CD4-positive, alpha-beta T cell (primary cell): ENCODE data around the gene ZNF692. TPM values are rescaled to one million over a fixed set of nuclear protein-coding genes. Genes with fewer than 3 reads are reported as not detected.

ENCODE experiments used
- ATAC-seq: fragments of 200-7000 bp; cut with Tn5 transposase; one replicate; pipeline ENCODE4 v1.10.0; 2022; ENCODE audit warnings: mild to moderate bottlenecking; ENCODE audit not compliant: poor library complexity
- CTCF ChIA-PET: fragments of 350-600 bp; sonication (Branson Sonifier 250); formaldehyde crosslinking; loops from one replicate; lab custom pipeline; 2021; ENCODE audit warnings: antibody characterized with exemption, inconsistent platforms; lab: Charles Lee
- POLR2A ChIA-PET: fragments of 350-600 bp; sonication (Branson Sonifier 250); formaldehyde crosslinking; loops from one replicate; lab custom pipeline; 2021; ENCODE audit warnings: antibody characterized with exemption, inconsistent platforms; lab: Charles Lee
- DNase-seq, 14 experiments: peaks; one replicate each; pipeline ENCODE4 v3.0.0-alpha.2; 2013 to 2020; ENCODE audit warnings: mixed read lengths in 2 of 14
- H3K27ac ChIP-seq, 2 donors: one replicate each; pipeline versions ENCODE4 v1.5.1 to v1.7.0; 2013; ENCODE audit warnings: low read length in 2 of 2, low read depth in 1 of 2, mild to moderate bottlenecking in 1 of 2
- H3K27me3 ChIP-seq, 2 experiments: 1 replicate in 1 of 2; 2 replicates in 1 of 2; pipeline versions ENCODE4 v1.6.1 to v1.7.0; 2013; ENCODE audit warnings: low read length in 2 of 2, control low read depth in 1 of 2, mild to moderate bottlenecking in 1 of 2, moderate library complexity in 1 of 2; ENCODE audit not compliant: insufficient read depth in 2 of 2, control insufficient read depth in 1 of 2
- H3K36me3 ChIP-seq: one replicate; pipeline ENCODE4 v1.6.1; 2013; ENCODE audit warnings: low read length, control low read depth; ENCODE audit not compliant: insufficient read depth
- H3K4me1 ChIP-seq: one replicate; pipeline ENCODE4 v1.6.1; 2013; ENCODE audit warnings: low read length, control low read depth; ENCODE audit not compliant: insufficient read depth
- H3K4me3 ChIP-seq: one replicate; pipeline ENCODE4 v1.5.1; 2013; ENCODE audit warnings: mild to moderate bottlenecking, low read length, moderate library complexity
- H3K9me3 ChIP-seq, 2 experiments: 1 replicate in 1 of 2; 2 replicates in 1 of 2; pipeline versions ENCODE4 v1.6.1 to v1.7.0; 2013; ENCODE audit warnings: low read length in 2 of 2, mild to moderate bottlenecking in 2 of 2, control low read depth in 1 of 2, moderate library complexity in 1 of 2; ENCODE audit not compliant: control insufficient read depth in 1 of 2, insufficient read depth in 1 of 2
- H3K27ac Mint-ChIP-seq: one replicate; pipeline ENCODE4 v1.8.0; 2020; ENCODE audit warnings: mixed read lengths
- H3K27me3 Mint-ChIP-seq: one replicate; pipeline ENCODE4 v1.8.0; 2021; ENCODE audit warnings: mixed read lengths
- H3K36me3 Mint-ChIP-seq: one replicate; pipeline ENCODE4 v1.8.0; 2021; ENCODE audit warnings: low read depth, mixed read lengths
- H3K4me1 Mint-ChIP-seq: one replicate; pipeline ENCODE4 v1.8.0; 2021; ENCODE audit warnings: low read depth, mixed read lengths
- H3K4me3 Mint-ChIP-seq: one replicate; pipeline ENCODE4 v1.8.0; 2020; ENCODE audit warnings: mild to moderate bottlenecking, mixed read lengths
- H3K9me3 Mint-ChIP-seq: one replicate; pipeline ENCODE4 v1.8.0; 2020; ENCODE audit warnings: mixed read lengths
- intact Hi-C, 2 experiments: fragments of 100-400 bp; cut with DNase I in 1 of 2; cut with micrococcal nuclease in 1 of 2; formaldehyde crosslinking; loops; one replicate each; pipeline versions ENCODE4 v1.15.1 to v1.9.0; 2023 to 2025; cut with DNase I, micrococcal nuclease
- total RNA-seq, 174 experiments: library from RNA in 2 of 174; stranded (reverse) in 2 of 174; gene quantifications; one replicate each; pipeline ENCODE4 v1.2.3 and lab custom pipeline; 2021 to 2026
- TF ChIP-seq, protein P1 (sequence below): fragments of 200-600 bp; IDR thresholded peaks from one replicate; pipeline ENCODE4 v1.8.0; 2022; ENCODE audit warnings: antibody characterized with exemption, mild to moderate bottlenecking

ZNF692 gene
- total RNA-seq, 2 experiments from 2014 or later = 23.3 to 27.3 TPM

DNA sequence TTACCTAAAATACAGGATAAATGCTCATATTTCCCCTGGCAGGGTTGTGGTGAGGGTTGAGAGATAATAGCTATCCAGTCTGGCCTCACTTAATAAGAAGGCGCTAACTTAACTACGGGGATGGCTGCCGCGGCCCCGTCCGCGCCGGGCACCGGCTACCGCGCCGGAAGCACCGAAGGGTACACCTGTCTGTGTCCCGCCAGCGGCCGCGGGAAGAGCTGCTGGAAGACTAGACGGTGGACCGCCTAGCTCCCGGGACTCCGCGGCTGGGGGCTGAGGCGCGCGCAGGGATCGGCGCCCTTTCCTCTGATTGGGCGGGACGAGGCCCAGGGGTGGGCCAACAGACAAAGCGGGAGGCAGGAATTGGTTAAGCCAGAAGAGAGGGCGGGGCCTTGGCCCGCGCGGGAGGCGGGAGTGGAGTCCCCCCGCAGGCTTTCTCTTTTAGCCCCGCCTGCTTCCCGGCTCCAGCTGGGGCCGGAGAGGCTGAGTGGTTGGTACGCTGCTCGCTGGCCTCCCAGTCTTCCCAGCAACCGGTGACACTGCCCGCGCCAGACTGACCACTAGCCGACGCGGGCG lies 21.0 kb downstream of the ZNF692 start, which contains the start of gene ZNF672:
Gene ZNF672, plus strand, starts transcription at position 444 of the 576 bp plus-strand sequence. CDS start 9,051 bp downstream, outside the sequence.
- Mint-ChIP-seq H3K27ac (no peak within 1 kb of the TSS), H3K4me1 (peaks cover 30% of the 10 kb centered on the region), H3K36me3 (peaks cover 6% of the 10 kb centered on the region), H3K9me3 (no peaks in the 10 kb centered on the region), H3K4me3 (no peak within 1 kb of the TSS), H3K27me3 (peaks cover 7% of the 10 kb centered on the region)
- POLR2A ChIA-PET = interaction anchor here (0.9 to 4.4 kb wide), 9 partner anchors 9 to 70 kb away, joined by 3 to 98 read pairs (median 13); partner anchors contain the start of genes PGBD2, SH3BP5L and ZNF692
- Histone ChIP-seq H3K4me3 (peak within 1 kb of the TSS; percentile 81), H3K4me1 (peaks cover 37% of the 10 kb centered on the region), H3K27me3 (no peaks in the 10 kb centered on the region), H3K9me3 (no peaks in the 10 kb centered on the region), H3K27ac (peak within 1 kb of the TSS; percentile 94 to 99), H3K36me3 (peaks cover 3% of the 10 kb centered on the region)
- ATAC-seq (peak; percentile 85), DNase-seq (peak; percentile 81 to 96 (median 92))
- TF ChIP-seq, protein P1, sequence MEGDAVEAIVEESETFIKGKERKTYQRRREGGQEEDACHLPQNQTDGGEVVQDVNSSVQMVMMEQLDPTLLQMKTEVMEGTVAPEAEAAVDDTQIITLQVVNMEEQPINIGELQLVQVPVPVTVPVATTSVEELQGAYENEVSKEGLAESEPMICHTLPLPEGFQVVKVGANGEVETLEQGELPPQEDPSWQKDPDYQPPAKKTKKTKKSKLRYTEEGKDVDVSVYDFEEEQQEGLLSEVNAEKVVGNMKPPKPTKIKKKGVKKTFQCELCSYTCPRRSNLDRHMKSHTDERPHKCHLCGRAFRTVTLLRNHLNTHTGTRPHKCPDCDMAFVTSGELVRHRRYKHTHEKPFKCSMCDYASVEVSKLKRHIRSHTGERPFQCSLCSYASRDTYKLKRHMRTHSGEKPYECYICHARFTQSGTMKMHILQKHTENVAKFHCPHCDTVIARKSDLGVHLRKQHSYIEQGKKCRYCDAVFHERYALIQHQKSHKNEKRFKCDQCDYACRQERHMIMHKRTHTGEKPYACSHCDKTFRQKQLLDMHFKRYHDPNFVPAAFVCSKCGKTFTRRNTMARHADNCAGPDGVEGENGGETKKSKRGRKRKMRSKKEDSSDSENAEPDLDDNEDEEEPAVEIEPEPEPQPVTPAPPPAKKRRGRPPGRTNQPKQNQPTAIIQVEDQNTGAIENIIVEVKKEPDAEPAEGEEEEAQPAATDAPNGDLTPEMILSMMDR = no peak
- CTCF ChIA-PET = interaction anchor here (1.1 to 7.7 kb wide), 4 partner anchors 9 to 87 kb away, joined by 3 to 65 read pairs (median 18); partner anchors contain the start of genes SH3BP5L and ZNF692
- intact Hi-C loops = loop anchor here (1.0 kb wide), 3 partner anchors 12 to 68 kb away; partner anchors contain the start of genes PGBD2 (in 1 of the 2) and ZNF692 (in 1 of the 2)

DNA sequence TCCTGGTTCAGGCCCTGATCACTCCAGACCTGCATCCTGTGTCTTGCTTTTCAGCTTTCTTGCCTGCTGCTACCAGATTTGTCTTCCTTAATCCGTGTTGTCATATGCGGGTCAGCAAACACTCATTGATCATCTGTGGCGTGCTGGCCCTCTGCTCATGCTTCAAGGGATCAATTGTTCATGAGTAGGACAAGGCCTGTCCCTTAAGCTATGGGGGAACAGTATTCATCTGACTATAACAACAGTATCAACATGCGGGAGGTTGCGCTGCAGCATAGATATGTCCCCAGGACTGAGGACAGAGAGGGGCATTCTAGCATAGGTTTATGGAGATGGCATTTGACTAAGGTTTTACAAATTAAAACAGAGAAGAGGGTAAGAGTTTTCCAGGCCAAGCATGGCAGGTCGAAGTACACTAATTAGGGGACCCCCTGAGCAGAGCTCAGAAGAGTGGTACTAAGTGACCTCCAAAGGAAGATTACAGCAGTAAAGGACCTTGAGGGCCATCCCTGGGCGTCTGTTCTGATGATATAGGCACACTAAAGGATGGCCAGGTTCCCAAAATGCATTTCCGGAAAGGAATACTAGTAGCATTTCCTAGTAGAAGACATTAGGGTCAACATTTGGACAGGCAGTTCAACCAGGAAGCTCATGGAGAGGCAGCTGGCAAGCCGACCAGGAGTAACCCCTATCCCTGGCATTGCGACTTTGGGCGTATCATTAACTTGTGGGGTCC lies 21.7 kb downstream of the ZNF692 start:
- no peak overlapping the region for H3K27ac Mint-ChIP-seq
- H3K4me3 Mint-ChIP-seq = no peak overlapping the region
- peaks cover 30% of the 10 kb centered on the region for H3K4me1 Mint-ChIP-seq
- Histone ChIP-seq H3K9me3 (no peaks in the 10 kb centered on the region), H3K36me3 (peaks cover under 1% of the 10 kb centered on the region), H3K27me3 (no peaks in the 10 kb centered on the region), H3K4me1 (peaks cover 37% of the 10 kb centered on the region), H3K27ac (peak overlapping the region in 1 of 2 donors; percentile 94), H3K4me3 (peak overlapping the region; percentile 81)
- TF ChIP-seq, protein P1 = no peak
- ATAC-seq (no peak), DNase-seq (peak in 2 of 14 experiments; percentile 7 to 29)
- H3K36me3 Mint-ChIP-seq = peaks cover 6% of the 10 kb centered on the region
- peaks cover 7% of the 10 kb centered on the region for H3K27me3 Mint-ChIP-seq
- CTCF ChIA-PET = interaction anchor here (1.1 to 7.7 kb wide), 4 partner anchors 8 to 87 kb away, joined by 3 to 65 read pairs (median 18); partner anchors contain the start of genes SH3BP5L and ZNF692
- H3K9me3 Mint-ChIP-seq = no peaks in the 10 kb centered on the region
- intact Hi-C loops = no loop called here
- POLR2A ChIA-PET = interaction anchor here (0.9 to 4.4 kb wide), 8 partner anchors 10 to 69 kb away, joined by 3 to 98 read pairs (median 16); partner anchors contain the start of genes PGBD2, SH3BP5L and ZNF692

DNA sequence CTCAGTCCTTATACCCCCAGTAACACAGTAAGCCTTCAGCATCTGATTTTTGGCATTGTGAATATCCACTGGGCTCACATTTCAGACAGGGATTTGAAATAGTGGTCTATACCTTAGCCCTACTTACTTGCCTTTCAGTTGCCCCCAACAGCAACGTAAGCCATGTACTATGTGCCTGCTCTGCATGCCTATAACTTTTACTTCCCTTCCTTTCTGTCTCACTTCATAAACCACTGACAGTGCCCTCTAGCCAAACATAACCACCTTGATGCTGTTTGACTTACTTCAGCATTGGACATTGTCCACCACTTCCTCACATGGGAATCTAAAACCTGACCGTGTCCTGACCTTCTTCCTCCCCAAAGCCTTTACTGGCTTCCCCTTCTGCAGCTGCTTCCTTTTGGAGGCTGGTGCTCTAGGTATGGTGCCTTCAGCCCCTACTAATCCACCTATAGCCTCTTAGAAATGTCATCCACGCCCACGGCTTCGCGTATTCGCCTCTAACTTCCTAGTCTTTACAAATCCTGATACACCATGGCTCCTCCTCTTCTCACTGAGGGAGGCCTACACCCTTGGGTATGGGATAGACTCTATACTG lies 24.4 kb downstream of the ZNF692 start:
- ATAC-seq (no peak), DNase-seq (no peak)
- intact Hi-C loops = no loop called here
- Mint-ChIP-seq H3K27ac (no peak overlapping the region), H3K36me3 (peaks cover 6% of the 10 kb centered on the region), H3K9me3 (no peaks in the 10 kb centered on the region), H3K4me1 (peaks cover 8% of the 10 kb centered on the region), H3K27me3 (peaks cover 7% of the 10 kb centered on the region), H3K4me3 (no peak overlapping the region)
- no peaks in the 10 kb centered on the region for H3K9me3 ChIP-seq
- H3K4me3 ChIP-seq = no peak overlapping the region
- H3K4me1 ChIP-seq = peaks cover 17% of the 10 kb centered on the region
- ChIA-PET CTCF (no interaction called here), POLR2A (interaction anchor here (1.3 kb wide), 1 partner anchor 25 kb away, joined by 3 read pairs; the partner anchor contains the start of gene ZNF692)
- TF ChIP-seq, protein P1 = no peak
- H3K27me3 ChIP-seq = no peaks in the 10 kb centered on the region
- no peak overlapping the region for H3K27ac ChIP-seq
- H3K36me3 ChIP-seq = no peaks in the 10 kb centered on the region
